Testis (tissue), 2 donors: ENCODE results near the gene LRRFIP1.

Experiments
- CTCF ChIP-seq, 3 experiments: fragments of 450-650 bp in 2 of 3; fragments of 200-600 bp in 1 of 3; sonication (generic) in 1 of 3; IDR thresholded peaks; one replicate each; pipeline ENCODE4 v1.5.1; 2016 to 2019; ENCODE audit warnings: antibody characterized with exemption in 3 of 3, mild to moderate bottlenecking in 2 of 3, moderate library complexity in 1 of 3
- POLR2A ChIP-seq: fragments of 450-650 bp; IDR thresholded peaks from one replicate; pipeline ENCODE4 v1.6.1; 2017; ENCODE audit warnings: antibody characterized with exemption, mild to moderate bottlenecking, moderate library complexity

- TF ChIP-seq POLR2A (no peak), CTCF (IDR thresholded peaks at IDR 0.05) (no peak)
Measured at GRCh38 chr2:237772513-237772912, 145.1 kb downstream of the LRRFIP1 start.
